HL-60/S4 treated with retinoic acid at 250 ng/mL for 4 days and 3 days (cell line): ENCODE data around the gene PSMD14.

Experiments
- in situ Hi-C: fragments of 300-500 bp; cut with MboI; formaldehyde crosslinking; loops from 2 replicates; pipeline ENCODE4 v1.7.0; 2022; ENCODE audit warnings: low sequenced_read_pairs

Gene PSMD14

DNA sequence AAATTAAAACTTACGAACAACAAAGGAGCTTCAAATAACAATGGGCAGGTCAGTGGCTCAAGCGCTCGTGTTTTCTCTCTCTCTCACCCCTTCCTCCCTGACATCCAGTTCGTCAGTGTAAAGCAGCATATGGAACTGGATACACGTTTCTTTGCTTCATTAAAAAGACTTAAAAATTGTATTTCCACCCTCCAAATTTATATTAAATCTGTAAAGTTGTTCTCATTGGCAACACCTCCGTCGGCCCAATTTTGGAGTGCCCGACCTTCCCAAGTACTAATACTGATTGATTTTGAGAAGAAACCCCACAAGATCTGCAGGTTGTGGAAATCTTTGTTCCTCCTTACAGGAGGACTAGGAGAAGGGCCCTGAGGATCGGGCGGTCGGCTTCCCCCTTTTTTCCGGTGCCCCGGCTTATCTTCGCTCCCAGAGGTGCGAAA, 110.1 kb downstream of the PSMD14 start:
- in situ Hi-C loops = no loop called here

DNA sequence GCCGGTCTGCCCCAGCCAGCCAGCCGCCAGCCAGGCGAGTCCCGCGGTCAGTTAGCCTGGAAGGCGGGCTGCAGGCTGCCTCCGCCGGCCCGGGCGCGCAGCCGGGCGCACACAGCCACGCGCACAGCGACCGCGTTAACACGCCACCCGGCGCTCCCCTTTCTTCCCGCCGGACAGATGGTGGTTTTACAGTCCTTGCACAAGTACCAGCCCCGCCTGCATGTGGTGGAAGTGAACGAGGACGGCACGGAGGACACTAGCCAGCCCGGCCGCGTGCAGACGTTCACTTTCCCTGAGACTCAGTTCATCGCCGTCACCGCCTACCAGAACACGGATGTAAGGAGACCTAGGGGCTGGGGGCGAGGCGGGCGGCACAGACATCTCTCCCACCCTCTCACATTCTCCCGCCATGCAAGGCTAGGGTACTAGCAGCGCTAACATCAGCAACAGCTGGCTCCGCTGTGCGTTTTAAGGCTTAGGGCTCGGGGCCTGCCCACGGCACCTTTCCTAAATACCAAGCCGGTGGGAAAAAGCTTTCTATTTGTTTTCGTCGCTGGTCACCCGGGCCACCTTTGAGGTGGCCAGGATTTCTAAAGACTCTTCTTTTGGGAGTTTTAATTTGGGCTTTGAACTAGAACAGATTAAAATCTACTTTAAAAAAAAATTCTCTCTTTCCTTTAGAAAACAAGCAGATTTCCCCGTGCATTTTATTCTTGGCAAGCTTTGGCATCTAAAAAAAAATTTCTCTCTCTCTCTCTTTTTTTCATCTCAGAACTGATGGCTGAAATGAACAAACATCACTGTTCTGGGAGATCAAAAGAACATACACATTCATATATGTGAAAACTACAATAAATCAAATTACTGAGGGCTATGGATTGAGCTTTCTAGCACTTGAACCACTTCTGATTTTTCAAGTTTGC, 110.8 kb downstream of the PSMD14 start:
- in situ Hi-C loops = no loop called here

DNA sequence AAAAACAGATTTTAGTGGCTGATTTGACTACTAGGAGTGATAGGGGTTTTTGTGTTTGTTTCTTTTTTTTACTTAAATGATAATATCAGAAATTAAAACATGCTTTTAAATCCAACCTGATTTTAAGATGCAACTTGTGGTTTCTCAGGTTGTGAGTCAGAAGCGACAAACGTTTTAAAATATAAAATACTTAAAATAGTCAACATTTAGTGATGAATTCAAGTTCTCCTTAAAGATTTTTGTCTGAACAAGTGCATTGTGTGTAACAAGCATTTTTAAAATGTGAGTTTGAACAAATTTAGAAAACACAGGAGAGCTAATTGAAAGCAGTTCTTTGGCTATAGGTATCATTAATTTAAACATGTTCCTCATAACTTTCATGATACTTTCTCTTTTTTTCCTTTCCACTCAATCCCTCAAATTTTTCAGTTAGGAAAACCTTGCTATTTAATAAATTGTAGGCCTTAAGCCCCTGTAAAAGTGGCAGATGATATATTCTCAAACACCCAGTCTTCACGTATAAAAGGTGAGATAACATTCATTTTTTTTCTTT, 111.5 kb downstream of the PSMD14 start:
- in situ Hi-C loops = no loop called here

GRCh38 chr2:161420406-161421074, 112.3 kb downstream of the PSMD14 start:
- in situ Hi-C loops = no loop called here

GRCh38 chr2:161421686-161422085, 113.5 kb downstream of the PSMD14 start:
- in situ Hi-C loops = no loop called here

DNA sequence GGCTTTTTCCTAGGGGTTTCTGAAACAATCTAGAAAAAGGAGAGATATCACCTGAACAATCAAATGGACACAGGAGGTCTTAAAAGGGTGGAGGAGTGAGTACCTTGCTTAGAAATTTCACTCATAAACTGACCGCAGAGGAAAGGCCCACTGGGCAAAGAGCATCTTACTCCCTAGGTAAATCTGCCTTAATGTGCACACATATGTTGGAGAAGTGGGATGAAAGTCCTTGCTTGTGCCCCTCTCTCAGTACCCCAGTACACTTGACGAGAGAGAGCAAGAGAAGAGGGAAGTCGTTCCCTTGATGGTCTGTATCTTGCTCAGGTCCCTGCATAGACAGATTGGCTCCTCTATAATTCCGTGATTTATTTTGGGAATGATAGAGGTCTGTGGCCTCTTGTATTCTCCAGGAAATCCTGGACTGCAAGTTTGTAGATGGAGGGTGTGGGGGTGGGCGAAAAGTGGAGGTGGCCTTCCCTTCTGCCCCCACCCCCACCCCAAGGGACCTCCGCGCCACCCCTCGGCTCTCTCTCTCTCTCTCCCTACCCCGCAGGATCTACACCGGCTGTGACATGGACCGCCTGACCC, 114.7 kb downstream of the PSMD14 start:
- in situ Hi-C loops = no loop called here

GRCh38 chr2:161423421-161424393, 115.5 kb downstream of the PSMD14 start:
- in situ Hi-C loops = no loop called here

DNA sequence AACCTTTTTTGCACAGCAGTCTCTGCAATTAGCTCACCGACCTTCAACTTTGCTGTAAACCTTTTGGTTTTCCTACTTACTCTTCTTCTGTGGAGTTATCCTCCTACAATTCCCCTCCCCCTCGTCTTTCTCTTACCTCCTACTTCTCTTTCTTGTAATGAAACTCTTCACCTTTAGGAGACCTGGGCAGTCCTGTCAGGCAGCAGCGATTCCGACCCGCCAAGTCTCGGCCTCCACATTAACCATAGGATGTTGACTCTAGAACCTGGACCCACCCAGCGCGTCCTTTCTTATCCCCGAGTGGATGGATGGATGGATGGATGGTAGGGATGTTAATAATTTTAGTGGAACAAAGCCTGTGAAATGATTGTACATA, 116.2 kb downstream of the PSMD14 start:
- in situ Hi-C loops = no loop called here

GRCh38 chr2:161424891-161425727, 116.9 kb downstream of the PSMD14 start:
- in situ Hi-C loops = no loop called here

GRCh38 chr2:161425728-161426454, 117.7 kb downstream of the PSMD14 start:
- in situ Hi-C loops = no loop called here

DNA sequence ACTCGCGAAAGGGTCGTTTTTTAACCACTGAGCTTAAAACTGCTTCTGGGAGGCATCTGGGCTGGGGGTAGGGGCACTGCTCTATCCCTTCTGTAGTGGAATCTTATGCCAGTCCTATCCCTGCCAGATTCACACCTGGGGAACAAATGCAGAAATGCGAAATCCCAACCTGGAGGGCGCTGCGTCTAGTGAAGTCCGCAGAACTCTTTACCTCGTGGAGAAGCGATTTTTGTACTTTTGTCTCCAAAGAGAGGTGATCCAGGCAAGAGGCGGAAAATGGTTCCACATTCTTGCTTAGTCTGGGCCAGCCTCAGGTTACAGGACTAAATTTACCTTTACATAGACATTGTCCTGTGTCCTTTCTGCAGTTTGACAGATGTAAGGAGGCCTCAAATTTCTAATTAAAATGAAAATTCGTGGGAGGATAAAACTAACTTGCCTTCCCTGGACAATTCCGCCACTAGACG, 118.3 kb downstream of the PSMD14 start:
- in situ Hi-C loops = no loop called here

GRCh38 chr2:161426922-161427663, 118.9 kb downstream of the PSMD14 start:
- in situ Hi-C loops = no loop called here

GRCh38 chr2:161427664-161428587, 119.7 kb downstream of the PSMD14 start:
- in situ Hi-C loops = no loop called here

GRCh38 chr2:161430386-161430785, 122.2 kb downstream of the PSMD14 start:
- in situ Hi-C loops = no loop called here

DNA sequence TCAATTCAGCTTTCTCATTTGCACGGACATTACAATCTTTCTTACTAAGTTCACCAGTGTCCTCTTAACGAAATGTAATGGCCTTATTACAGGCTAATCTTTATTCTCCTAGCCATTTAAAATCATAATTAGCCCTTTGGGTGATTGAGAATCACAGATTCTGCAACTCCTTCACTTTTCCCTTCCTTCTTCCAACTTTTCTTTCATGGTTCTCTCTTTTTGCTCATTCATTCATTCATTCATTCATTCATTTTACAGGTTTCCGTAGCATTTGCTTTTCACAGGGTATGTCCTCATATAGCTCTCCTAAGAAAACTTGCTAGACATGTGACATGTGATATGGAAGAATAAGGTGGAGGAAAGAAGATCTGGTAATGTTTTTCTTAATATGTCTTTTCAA, 123.9 kb downstream of the PSMD14 start:
- in situ Hi-C loops = no loop called here

GRCh38 chr2:161434118-161434517, 125.9 kb downstream of the PSMD14 start:
- in situ Hi-C loops = no loop called here

- in situ Hi-C loops = no loop called here
Observed at GRCh38 chr2:161436411-161436810, 128.2 kb downstream of the PSMD14 start.
